ENCODE results near the gene SP4.

DNA sequence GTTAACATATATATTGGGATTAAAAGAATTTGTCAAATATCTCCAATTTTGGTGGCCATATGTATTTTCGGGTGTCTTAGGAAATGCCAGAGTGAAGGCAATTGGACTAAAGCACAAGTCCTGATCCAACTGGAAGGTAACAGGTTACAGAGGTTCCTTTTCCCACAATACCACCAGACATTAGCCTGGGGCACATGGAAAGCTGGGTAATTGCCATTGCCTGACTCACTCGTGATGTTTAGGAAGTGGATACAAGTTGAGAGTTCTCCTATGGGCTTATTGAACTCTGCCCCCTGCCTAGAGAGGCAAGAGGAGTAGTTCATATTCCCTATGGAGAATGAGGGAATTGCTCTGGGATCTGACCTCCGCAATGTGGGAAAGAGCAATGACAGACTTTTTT is 120.6 kb downstream of the SP4 start:
- TF ChIP-seq POLR2A (IDR thresholded peaks at IDR 0.05): no peak
- TF ChIP-seq, protein P1, sequence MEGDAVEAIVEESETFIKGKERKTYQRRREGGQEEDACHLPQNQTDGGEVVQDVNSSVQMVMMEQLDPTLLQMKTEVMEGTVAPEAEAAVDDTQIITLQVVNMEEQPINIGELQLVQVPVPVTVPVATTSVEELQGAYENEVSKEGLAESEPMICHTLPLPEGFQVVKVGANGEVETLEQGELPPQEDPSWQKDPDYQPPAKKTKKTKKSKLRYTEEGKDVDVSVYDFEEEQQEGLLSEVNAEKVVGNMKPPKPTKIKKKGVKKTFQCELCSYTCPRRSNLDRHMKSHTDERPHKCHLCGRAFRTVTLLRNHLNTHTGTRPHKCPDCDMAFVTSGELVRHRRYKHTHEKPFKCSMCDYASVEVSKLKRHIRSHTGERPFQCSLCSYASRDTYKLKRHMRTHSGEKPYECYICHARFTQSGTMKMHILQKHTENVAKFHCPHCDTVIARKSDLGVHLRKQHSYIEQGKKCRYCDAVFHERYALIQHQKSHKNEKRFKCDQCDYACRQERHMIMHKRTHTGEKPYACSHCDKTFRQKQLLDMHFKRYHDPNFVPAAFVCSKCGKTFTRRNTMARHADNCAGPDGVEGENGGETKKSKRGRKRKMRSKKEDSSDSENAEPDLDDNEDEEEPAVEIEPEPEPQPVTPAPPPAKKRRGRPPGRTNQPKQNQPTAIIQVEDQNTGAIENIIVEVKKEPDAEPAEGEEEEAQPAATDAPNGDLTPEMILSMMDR (IDR thresholded peaks at IDR 0.05): no peak

Data from right lobe of liver (tissue), 4 donors.